NCI-H2196 treated with DMSO at 0.1 percent for 48 hours (cell line): ENCODE data around the gene CILP.

Experiments
- DNase-seq: peaks from one replicate; lab custom pipeline; 2025; ENCODE audit not compliant: unreplicated experiment; lab: John Stamatoyannopoulos, UW

Gene CILP

GRCh38 chr15:65222891-65223290, 11.6 kb upstream of the CILP start:
- no peak for DNase-seq

GRCh38 chr15:65221697-65222096, 10.4 kb upstream of the CILP start:
- no peak for DNase-seq

GRCh38 chr15:65219137-65219536, 7.9 kb upstream of the CILP start:
- DNase-seq, result no peak

- no peak for DNase-seq
These were observed 6.5 kb upstream of the CILP start for GRCh38 chr15:65217526-65218482.

GRCh38 chr15:65215496-65215895, 4.2 kb upstream of the CILP start:
- DNase-seq, result no peak

GRCh38 chr15:65214010-65214409, 2.7 kb upstream of the CILP start:
- DNase-seq, result no peak

- no peak for DNase-seq
These were observed 2.0 kb upstream of the CILP start for GRCh38 chr15:65213241-65213640.

GRCh38 chr15:65212097-65212496, 824 bp upstream of the CILP start:
- no peak for DNase-seq

GRCh38 chr15:65211482-65211982, 259 bp upstream of the CILP start:
- peak; percentile 12 for DNase-seq

- no peak for DNase-seq
These were observed 1.3 kb downstream of the CILP start for GRCh38 chr15:65209701-65210643.

GRCh38 chr15:65208647-65209046, 2.6 kb downstream of the CILP start:
- DNase-seq, result no peak

GRCh38 chr15:65207280-65207840, 3.9 kb downstream of the CILP start:
- no peak for DNase-seq

GRCh38 chr15:65206750-65207149, 4.5 kb downstream of the CILP start:
- DNase-seq, result no peak

GRCh38 chr15:65204931-65205660, 6.2 kb downstream of the CILP start:
- no peak for DNase-seq

- DNase-seq, result no peak
These were observed 6.9 kb downstream of the CILP start for GRCh38 chr15:65204236-65204930.

GRCh38 chr15:65201918-65202317, 9.4 kb downstream of the CILP start:
- no peak for DNase-seq

- DNase-seq, result no peak
These were observed 12.7 kb downstream of the CILP start for GRCh38 chr15:65198571-65198970.

- DNase-seq, result no peak
These were observed 14.0 kb downstream of the CILP start for GRCh38 chr15:65197337-65197645.

- no peak for DNase-seq
These were observed 14.5 kb downstream of the CILP start for GRCh38 chr15:65196637-65197336.

- no peak for DNase-seq
These were observed 15.7 kb downstream of the CILP start for GRCh38 chr15:65195548-65195923.
